Vagina (tissue), 2 donors: Measurements from ENCODE around the gene VPS37C.

ENCODE experiments used
- CTCF ChIP-seq, 3 experiments: fragments of 450-650 bp in 2 of 3; fragments of 200-600 bp in 1 of 3; sonication (generic) in 1 of 3; IDR thresholded peaks; one replicate each; pipeline ENCODE4 v1.5.1; 2017 to 2019; ENCODE audit warnings: antibody characterized with exemption in 3 of 3, mild to moderate bottlenecking in 2 of 3, moderate library complexity in 2 of 3
- POLR2A ChIP-seq, 2 donors: fragments of 450-650 bp; IDR thresholded peaks; one replicate each; pipeline ENCODE4 v1.6.1; 2017; ENCODE audit warnings: antibody characterized with exemption in 2 of 2, mild to moderate bottlenecking in 2 of 2, moderate library complexity in 2 of 2
- POLR2AphosphoS5 ChIP-seq, 2 donors: sonication (generic); formaldehyde crosslinking; IDR thresholded peaks; one replicate each; pipeline ENCODE4 v1.9.0; 2017; ENCODE audit warnings: antibody characterized with exemption in 2 of 2, mild to moderate bottlenecking in 2 of 2, low read depth in 1 of 2; ENCODE audit not compliant: insufficient read depth in 1 of 2

GRCh38 chr11:61168042-61168688 is 6.9 kb upstream of the VPS37C start:
- no peak for TF ChIP-seq POLR2AphosphoS5 (IDR thresholded peaks at IDR 0.05; ENCODE audit: insufficient read depth in 1 of 2, low read depth in 1 of 2)
- TF ChIP-seq CTCF (IDR thresholded peaks at IDR 0.05), result no peak
- TF ChIP-seq POLR2A (IDR thresholded peaks at IDR 0.05), result no peak
